GM19238 (cell line): ENCODE results near the gene KIAA0930.
"Not testable (repeated sequence)": the region's sequence is repeated elsewhere in the genome, so short reads cannot be mapped to it uniquely, and the experiment has no call there.

Experiments
- DNase-seq: peaks from one replicate; pipeline ENCODE4 v3.0.0; 2011; ENCODE audit warnings: low spot score; ENCODE audit not compliant: insufficient read length

KIAA0930 gene

DNA sequence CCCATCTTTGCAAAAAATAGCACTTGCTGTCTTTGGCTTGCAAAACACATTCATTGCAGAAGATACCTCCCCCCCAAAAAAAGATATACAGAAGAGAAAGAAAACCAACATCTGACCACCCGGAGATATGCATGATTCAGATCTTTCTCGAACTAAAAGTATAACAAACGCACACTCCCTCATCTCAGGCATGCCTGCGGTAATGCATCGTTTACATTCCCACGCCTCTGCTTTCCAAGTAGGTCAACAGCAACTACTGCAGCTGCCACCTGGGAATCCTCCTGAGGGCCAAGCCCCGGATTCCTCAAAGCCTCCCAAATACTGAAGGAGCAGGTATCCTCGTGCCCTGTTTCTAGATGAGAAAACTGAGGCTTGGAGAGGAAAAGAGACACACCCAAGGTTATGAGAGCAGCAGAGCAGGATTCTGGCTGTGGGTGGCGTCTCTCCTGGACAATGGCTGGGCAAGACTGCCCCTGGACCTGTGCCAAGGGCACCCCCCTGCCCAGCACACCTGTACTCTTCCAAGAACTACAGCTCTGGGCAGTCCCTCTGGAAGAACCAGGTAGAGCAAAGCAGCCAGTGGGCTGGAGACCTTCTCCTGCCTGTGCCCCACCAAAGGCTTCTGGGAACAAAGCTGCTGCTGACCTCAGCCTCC is 38.9 kb downstream of the KIAA0930 start:
- DNase-seq = no peak

- no peak for DNase-seq
Measured at GRCh38 chr22:45200860-45201511, 39.7 kb downstream of the KIAA0930 start.

GRCh38 chr22:45200230-45200629 is 40.5 kb downstream of the KIAA0930 start:
- no peak for DNase-seq

- no peak for DNase-seq
Measured at GRCh38 chr22:45199723-45200122, 41.0 kb downstream of the KIAA0930 start.

DNA sequence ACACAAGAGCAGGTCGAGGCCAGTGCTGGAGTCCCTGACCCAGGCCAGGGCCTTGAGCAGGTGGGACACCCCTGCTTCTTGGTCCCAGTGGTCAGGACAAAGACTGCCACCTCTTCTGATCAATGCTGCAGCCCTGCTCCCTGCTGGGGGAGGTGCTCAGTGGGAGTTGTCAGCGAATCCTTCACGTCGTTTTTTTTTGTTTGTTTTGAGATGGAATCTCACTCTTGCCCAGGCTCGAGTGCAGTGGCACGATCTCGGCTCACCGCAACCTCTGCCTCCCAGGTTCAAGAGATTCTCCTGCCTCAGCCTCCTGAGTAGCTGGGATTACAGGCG is 42.3 kb downstream of the KIAA0930 start:
- no peak for DNase-seq

DNA sequence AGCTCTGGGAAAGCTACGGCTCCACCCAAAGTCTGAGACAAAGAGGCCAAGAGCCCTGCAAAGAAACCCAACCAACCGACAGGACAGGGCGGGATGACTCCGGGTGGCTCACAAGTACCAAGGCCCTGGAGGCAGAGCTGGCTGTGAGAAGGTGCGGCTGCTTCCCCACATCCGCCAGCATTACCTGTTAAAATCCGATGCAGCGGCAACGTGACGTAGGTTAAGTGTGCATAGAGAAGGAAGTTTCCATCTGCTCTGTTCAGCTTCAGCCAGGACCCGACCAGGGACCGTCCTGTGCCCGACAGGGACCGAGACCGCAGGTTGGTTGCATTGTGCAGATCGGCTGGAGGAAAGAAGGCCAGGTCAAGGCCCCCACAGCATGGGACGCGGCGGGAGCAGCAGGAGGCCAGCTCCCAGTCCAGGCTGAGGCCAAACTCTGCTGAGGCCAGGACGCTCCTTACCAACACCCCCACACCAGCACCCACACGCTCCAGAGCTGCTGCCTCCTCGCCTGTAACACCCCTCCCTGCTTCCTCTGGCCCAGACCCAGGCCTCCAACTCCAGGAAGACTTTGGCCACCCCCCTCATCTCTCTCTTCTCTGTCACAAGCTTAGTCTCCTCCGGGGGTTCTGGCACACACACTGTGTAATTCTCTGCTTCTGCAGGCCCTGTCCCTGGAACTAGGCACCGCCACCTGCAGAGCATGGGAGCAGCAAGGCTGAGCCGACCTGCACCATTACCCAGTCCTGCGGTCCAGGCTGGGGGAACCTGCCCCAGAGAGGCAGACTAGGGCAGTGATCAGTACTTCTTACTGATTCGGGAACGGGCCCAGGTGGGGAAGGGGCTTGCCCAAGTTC is 42.9 kb downstream of the KIAA0930 start:
- no peak for DNase-seq

- DNase-seq = no peak
Measured at GRCh38 chr22:45196926-45197605, 43.6 kb downstream of the KIAA0930 start.

DNA sequence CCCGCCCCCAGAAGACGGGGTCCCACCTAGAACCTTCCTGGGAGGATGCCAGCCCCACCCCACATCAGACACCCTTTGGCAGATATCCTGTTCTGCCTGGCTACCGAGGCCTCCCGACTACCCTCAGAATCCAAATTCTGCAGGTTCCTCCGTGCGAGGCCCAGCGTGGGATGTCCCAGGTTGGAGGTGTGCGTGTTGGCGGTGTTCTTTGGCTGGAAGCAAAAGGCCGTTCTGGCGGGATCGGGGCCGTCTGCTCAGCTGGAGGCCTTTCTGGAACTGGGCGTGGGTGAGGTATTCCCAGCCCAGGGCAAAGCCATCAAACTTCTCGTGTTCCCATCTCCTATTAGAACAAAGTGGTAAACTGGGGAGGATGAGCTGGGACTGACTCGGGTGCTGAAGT is 44.4 kb downstream of the KIAA0930 start:
- DNase-seq = no peak

DNA sequence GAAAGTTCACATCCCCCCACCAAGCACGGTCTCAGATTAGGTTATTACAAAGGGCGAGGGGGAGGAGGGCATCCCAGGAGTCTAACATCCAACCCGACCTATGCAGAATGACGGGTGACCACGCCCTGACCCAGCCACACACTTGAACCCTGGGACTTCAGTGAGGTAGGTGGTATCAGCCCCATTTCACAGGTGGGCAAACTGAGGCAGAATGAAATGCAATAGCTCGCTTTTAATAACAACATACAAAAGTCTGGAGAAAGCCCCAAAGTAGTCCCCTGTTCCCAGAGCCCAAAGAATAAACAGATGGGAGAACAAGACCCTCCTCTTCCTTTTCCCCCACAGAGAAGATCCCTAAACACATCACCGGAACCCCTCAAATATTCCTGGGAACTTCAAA is 45.1 kb downstream of the KIAA0930 start:
- DNase-seq = no peak

- no peak for DNase-seq
Measured at GRCh38 chr22:45194686-45195085, 46.0 kb downstream of the KIAA0930 start.

GRCh38 chr22:45192701-45193187 is 48.0 kb downstream of the KIAA0930 start:
- no peak for DNase-seq

- not testable (repeated sequence) for DNase-seq
Measured at GRCh38 chr22:45191746-45192145, 48.9 kb downstream of the KIAA0930 start.

DNA sequence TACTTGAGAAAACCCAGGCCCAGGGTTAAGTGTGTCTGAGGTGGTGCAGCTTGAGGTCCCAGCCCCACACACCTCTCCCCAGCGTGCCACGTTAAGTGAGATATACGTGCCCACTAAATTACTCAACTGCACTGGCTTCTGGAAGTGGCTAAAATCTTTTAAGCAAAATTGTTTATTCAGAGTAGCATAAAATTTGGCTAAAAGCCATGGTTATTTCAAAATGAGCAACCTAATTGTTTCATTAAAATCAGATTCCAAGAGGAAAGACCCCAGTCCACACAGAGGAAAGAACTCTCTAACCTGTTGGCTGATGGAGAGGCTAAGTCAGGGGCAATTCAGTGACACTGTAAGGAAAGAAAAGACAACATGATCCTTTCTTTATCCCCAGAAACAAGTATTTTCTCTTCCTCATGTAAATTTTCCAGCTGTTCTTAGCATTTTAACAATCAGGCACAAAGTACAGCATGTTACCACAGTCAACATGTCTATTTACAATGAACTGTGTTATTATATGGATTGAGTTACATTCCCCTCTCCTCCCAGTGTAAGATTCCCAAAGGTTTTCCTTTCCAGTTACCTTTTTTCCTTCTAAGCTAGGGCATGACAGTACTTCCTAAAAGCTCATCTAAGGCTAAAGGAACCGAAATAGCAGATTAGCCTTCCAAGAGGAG is 50.4 kb downstream of the KIAA0930 start:
- DNase-seq = no peak

- DNase-seq = no peak
Measured at GRCh38 chr22:45188779-45189178, 51.9 kb downstream of the KIAA0930 start.

- no peak for DNase-seq
Measured at GRCh38 chr22:45187891-45188290, 52.8 kb downstream of the KIAA0930 start.

GRCh38 chr22:45185718-45186514 is 54.8 kb downstream of the KIAA0930 start:
- no peak for DNase-seq

DNA sequence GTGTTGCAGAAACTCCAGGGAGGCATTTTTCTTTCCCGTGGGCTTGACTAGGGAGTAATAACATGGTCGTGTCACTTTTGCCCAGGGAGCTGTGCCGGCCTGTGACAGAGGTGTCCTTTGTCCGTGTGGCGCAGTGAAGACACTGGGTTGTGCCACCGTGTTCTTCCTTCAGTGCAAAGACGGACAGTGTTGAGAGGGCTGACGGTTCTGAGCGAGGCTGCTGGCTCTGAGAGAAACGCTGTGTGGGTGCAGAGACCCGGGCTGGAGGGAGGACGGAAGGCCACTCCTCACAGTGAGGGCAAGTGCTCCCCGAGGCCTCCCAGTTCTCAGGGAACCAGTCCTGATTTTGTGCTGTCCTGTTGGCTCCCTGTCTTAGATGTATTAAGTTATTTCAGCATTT is 56.7 kb downstream of the KIAA0930 start:
- no peak for DNase-seq

- no peak for DNase-seq
Measured at GRCh38 chr22:45181766-45182165, 58.9 kb downstream of the KIAA0930 start.

- no peak for DNase-seq
Measured at GRCh38 chr22:45181240-45181639, 59.5 kb downstream of the KIAA0930 start.

- DNase-seq = no peak
Measured at GRCh38 chr22:45180146-45180679, 60.5 kb downstream of the KIAA0930 start.
